IPS-NIHi11 (cell line): ENCODE data around the gene AXIN1.
"Not testable (repeated sequence)": the region's sequence is repeated elsewhere in the genome, so short reads cannot be mapped to it uniquely, and the experiment has no call there.

ENCODE experiments used
- DNase-seq: peaks from one replicate; pipeline ENCODE4 v3.0.0; 2012; ENCODE audit warnings: mixed read lengths, low spot score

The AXIN1 gene

GRCh38 chr16:352547-353403 lies at the start of gene AXIN1:
Gene AXIN1 (minus strand): TSS chr16:352723. CDS start chr16:347025, 5,698 bp downstream.
- peak; percentile 94 for DNase-seq

GRCh38 chr16:401468-402348 lies 49.2 kb upstream of the AXIN1 start, which contains the start of gene DECR2:
Gene DECR2 (plus strand): TSS chr16:401885. CDS start chr16:401964, 79 bp downstream.
- DNase-seq = peak; percentile 96

GRCh38 chr16:400061-400591 lies 47.6 kb upstream of the AXIN1 start:
- DNase-seq = no peak

GRCh38 chr16:399340-400019 lies 47.0 kb upstream of the AXIN1 start:
- DNase-seq = no peak

- no peak for DNase-seq
These were observed 46.2 kb upstream of the AXIN1 start for GRCh38 chr16:398561-399339.

GRCh38 chr16:397736-398332 lies 45.3 kb upstream of the AXIN1 start:
- DNase-seq = peak; percentile 79

- DNase-seq = peak; percentile 71
These were observed 44.7 kb upstream of the AXIN1 start, which contains the start of gene NME4 for GRCh38 chr16:397135-397661. Gene NME4 (plus strand): TSS chr16:397199. CDS start chr16:397223, 24 bp downstream.

- DNase-seq = no peak
These were observed 44.1 kb upstream of the AXIN1 start for GRCh38 chr16:396605-397004.

GRCh38 chr16:396199-396598 lies 43.7 kb upstream of the AXIN1 start:
- DNase-seq = no peak

GRCh38 chr16:392450-393030 lies 40.0 kb upstream of the AXIN1 start:
- DNase-seq = no peak

GRCh38 chr16:391885-392335 lies 39.4 kb upstream of the AXIN1 start:
- DNase-seq = peak; percentile 71

- DNase-seq = no peak
These were observed 36.8 kb upstream of the AXIN1 start for GRCh38 chr16:389352-389751.

GRCh38 chr16:387761-388666 lies 35.5 kb upstream of the AXIN1 start:
- DNase-seq = not testable (repeated sequence)

GRCh38 chr16:386641-387156 lies 34.2 kb upstream of the AXIN1 start:
- DNase-seq = no peak

- no peak for DNase-seq
These were observed 31.0 kb upstream of the AXIN1 start for GRCh38 chr16:383326-384051.

GRCh38 chr16:381789-382717 lies 29.5 kb upstream of the AXIN1 start, which contains the start of gene PGAP6:
Gene PGAP6 (minus strand): TSS chr16:381978. CDS start chr16:381821, 157 bp downstream.
- DNase-seq = peak; percentile 88
